AG04449 (cell line): ENCODE results near the gene GPR85.
A peak's percentile ranks its signal among the peaks of the same experiment; 100 is the strongest.

ENCODE experiments used
- CTCF ChIA-PET: fragments of 350-600 bp; formaldehyde crosslinking; extraction: SDS; loops from one replicate; lab custom pipeline; 2021; ENCODE audit warnings: antibody characterized with exemption; lab: Yijun Ruan, JAX
- POLR2A ChIA-PET: fragments of 400-600, 350-600 bp; formaldehyde crosslinking; extraction: SDS; loops from one replicate; lab custom pipeline; 2020; ENCODE audit warnings: antibody characterized with exemption, inconsistent platforms; lab: Yijun Ruan, JAX
- DNase-seq: peaks from one replicate; pipeline ENCODE4 v3.0.0-alpha.2; 2010; ENCODE audit warnings: low read depth, low spot score
- H3K4me3 ChIP-seq: 2 replicates; pipeline ENCODE4 v1.5.1; 2011; ENCODE audit warnings: low read depth, mild to moderate bottlenecking, control low read depth, low read length
- TF ChIP-seq, protein P1 (sequence below): IDR thresholded peaks from one replicate; pipeline ENCODE4 v1.5.1; 2011; ENCODE audit warnings: mild to moderate bottlenecking, moderate library complexity, low read length, control low read depth, inconsistent platforms; ENCODE audit not compliant: insufficient read depth; ENCODE audit errors: missing control alignments

GPR85 gene

DNA sequence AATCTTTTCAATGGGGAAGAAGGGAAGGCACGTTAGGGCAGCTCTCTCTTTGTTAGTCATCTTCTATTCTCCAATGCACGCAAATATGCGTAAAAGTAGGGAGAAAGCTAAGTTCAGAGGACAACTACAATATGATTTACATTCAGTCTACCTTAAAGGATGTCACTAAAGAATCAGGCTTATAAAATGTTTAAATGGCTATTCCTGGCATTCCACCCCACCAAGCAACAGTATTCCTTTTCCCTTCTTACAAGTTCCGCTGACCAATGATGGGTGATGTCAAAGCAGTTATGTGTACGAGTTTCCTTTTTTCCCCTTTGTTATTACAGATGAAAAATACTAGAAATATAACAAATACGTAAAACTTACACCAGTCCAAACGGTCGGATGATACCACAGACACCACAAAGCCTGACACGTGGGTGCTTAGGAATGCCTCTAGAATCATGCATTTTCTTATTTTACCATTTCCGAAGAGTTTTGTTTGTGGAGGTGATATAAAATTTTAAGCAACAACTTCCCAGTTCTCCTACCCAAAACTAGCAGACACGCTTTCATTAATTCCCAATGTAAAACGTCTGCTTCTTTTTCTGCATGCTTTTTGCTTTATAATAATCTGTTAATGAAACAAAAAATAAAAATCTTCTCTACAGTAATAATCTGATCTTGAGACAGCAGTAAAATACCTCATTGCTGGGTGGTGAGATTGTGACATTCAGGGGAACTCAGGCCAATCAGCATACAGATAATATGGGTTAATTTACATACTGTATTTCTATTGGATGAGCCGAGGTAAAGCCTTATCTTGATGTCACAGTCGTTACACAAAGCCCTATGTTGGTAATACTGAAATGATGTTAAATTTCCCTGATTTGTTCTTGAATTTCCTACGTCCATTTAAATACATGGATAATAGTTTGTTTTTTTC, 708 bp upstream of the GPR85 start:
- ChIA-PET CTCF (interaction anchor here (1.0 kb wide), 1 partner anchor 11 kb away, joined by 4 read pairs; no protein-coding TSS in a partner anchor), POLR2A (interaction anchor here (0.6 to 0.7 kb wide), 2 partner anchors 8 to 9 kb away, joined by 3 to 4 read pairs; no protein-coding TSS in a partner anchor)
- TF ChIP-seq, protein P1, sequence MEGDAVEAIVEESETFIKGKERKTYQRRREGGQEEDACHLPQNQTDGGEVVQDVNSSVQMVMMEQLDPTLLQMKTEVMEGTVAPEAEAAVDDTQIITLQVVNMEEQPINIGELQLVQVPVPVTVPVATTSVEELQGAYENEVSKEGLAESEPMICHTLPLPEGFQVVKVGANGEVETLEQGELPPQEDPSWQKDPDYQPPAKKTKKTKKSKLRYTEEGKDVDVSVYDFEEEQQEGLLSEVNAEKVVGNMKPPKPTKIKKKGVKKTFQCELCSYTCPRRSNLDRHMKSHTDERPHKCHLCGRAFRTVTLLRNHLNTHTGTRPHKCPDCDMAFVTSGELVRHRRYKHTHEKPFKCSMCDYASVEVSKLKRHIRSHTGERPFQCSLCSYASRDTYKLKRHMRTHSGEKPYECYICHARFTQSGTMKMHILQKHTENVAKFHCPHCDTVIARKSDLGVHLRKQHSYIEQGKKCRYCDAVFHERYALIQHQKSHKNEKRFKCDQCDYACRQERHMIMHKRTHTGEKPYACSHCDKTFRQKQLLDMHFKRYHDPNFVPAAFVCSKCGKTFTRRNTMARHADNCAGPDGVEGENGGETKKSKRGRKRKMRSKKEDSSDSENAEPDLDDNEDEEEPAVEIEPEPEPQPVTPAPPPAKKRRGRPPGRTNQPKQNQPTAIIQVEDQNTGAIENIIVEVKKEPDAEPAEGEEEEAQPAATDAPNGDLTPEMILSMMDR: no peak
- peak; percentile 71 for DNase-seq
- H3K4me3 ChIP-seq: peak overlapping the region; percentile 64

DNA sequence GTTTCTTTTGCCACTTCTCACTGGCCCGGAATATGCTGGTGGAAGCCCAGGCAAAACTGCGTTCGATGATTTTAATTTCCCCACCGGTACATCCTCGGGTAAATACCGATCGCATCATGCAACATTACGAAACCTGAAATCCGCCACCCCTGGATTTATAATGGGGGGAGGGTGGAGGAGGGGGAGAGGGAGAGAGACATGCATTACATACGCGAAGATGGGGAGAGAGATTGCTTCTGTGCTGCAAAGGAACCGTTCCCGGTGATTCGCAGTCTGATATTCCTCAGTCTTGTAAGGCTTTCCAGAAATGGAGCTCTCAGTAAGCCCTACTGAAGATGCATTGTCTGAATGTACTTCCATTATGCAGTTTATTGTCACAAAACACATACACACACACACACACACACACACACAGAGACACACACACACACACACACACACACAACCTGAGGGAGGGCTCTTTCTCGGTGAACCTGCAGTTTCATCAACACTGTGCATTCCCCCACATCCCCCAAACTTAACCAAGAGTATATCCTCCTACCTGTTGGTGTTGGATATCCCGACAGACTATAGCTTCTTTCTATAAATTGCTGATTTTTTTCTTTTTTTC, 741 bp downstream of the GPR85 start:
- POLR2A ChIA-PET: interaction anchor here (0.6 kb wide), 1 partner anchor 32 kb away, joined by 4 read pairs; no protein-coding TSS in a partner anchor

DNA sequence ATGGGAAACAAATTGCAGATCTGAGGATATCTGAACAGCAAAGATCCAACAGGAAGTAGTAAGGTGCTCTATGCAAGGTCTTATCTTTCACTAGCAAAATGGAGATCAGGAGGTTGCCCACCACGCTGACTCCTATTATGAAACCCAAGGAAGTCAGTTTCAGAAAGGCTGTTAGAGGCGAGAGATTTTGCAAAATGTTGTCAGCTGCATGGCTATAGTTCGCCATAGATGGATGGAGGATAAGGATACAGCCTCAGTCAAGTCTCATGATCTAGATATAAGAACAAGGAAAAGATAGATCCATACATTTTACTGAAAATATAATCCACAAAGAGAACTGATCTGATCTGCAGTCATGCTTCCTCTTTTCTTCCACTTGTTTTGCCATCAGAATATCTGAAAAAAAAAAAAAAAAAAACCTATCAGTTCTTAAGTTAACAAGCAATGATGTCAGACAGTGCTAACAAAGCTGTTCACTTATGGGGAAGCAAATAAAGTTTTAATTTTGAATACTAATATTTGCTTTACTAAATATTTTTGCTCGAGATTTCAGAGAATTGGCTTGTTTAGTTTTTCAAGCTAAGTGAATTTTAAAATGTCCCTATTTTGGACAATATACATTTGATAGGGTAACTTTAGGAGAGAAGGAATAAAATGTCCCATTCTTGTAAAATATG, 2.0 kb downstream of the GPR85 start:
- TF ChIP-seq, protein P1: no peak
- ChIA-PET POLR2A (no interaction called here), CTCF (no interaction called here)
- H3K4me3 ChIP-seq: no peak overlapping the region
- no peak for DNase-seq

More for the DNA sequence above, 741 bp downstream of the GPR85 start:
- no peak for DNase-seq
- H3K4me3 ChIP-seq: peak overlapping the region; percentile 64
- TF ChIP-seq, protein P1: no peak
- CTCF ChIA-PET: interaction anchor here (0.8 to 1.3 kb wide), 3 partner anchors 10 to 73 kb away, joined by 3 to 4 read pairs (median 3); no protein-coding TSS in a partner anchor

DNA sequence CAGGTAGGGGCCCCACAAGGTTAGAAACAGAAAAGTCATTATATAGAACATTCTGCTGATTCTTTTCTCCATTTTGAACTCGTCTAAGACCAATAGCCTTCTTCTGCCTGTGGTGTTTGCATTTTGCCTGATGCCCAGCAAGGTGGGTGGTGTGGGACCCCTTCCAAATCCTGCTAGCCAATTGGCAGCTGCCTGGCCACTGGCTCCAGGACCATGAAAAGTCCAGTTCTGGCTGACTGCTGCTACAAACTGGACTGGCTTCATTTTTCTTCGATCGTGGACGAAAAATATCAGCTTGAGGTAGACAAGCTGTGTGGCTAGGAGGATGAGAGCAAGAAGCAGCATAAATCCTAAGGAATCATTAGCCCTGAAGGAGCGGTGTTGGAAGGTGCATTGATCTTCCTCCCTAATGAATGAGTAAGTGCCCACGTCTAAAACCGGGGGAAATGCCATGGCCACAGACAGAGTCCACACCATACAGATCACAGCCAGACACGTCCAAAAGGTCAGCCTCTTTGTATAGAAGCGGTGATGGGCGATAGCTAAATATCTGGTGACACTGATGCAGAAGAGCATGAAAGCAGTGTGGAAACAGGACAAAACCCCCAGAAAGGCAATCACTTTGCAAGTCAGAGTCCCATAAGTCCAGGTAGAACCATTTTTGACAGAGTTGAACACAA, 2.7 kb downstream of the GPR85 start:
- TF ChIP-seq, protein P1: no peak
- CTCF ChIA-PET: no interaction called here
- POLR2A ChIA-PET: no interaction called here
- no peak overlapping the region for H3K4me3 ChIP-seq
- no peak for DNase-seq

DNA sequence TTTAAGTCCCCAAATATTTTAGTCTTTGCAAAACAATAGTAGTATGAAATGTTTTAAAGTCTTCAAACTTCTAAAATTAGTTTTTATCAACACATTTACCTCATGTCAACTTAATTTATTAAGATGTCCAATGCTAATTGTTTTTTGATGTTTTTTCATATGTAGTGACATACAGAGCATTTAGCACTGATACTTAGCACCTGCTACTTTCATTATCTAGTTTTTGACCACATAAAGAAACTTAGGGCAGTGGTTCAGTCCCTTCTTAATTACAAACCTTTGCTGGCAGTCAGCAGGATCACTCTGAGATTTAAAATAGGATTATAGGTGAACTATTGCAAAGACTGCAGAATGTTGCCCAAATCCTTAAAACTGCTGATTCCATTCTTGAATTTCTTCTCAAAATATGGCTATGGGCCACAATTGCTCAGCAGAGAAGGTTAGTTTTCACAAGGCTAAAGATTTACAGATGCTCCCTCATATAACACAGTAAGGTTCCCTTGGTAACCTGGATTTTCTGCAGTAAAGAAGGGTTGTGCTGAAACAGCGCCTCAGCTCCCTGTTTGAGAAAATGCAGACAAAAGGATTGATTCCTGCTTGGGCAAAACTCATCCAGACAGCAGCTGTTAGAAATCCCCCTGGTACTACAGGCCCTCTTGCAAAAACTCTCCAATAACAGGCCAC, 3.4 kb downstream of the GPR85 start:
- H3K4me3 ChIP-seq: no peak overlapping the region
- ChIA-PET CTCF (no interaction called here), POLR2A (no interaction called here)
- no peak for DNase-seq
- TF ChIP-seq, protein P1: no peak
